Central memory CD8-positive, alpha-beta T cell (primary cell): ENCODE results near the gene PROX2.

Source experiments
- ATAC-seq: fragments of 150-1000 bp; cut with Tn5 transposase; replicated peaks from 2 replicates; pipeline ENCODE4 v1.10.0; 2022; ENCODE audit warnings: mild to moderate bottlenecking, moderate FRiP score, moderate number of reproducible peaks; ENCODE audit not compliant: poor library complexity, severe bottlenecking; ENCODE audit errors: extremely low read depth
- DNase-seq, 2 donors: peaks; one replicate each; pipeline ENCODE4 v3.0.0; 2021; ENCODE audit warnings: low spot score in 2 of 2
- H3K27ac Mint-ChIP-seq: one replicate; pipeline ENCODE4 v1.8.0; 2022; ENCODE audit warnings: low read depth, mild to moderate bottlenecking, moderate library complexity, mixed read lengths
- H3K27me3 Mint-ChIP-seq: one replicate; pipeline ENCODE4 v1.8.0; 2022; ENCODE audit warnings: mixed read lengths
- H3K36me3 Mint-ChIP-seq: one replicate; pipeline ENCODE4 v1.8.0; 2022; ENCODE audit warnings: mild to moderate bottlenecking, moderate library complexity, mixed read lengths; ENCODE audit not compliant: insufficient read depth
- H3K4me1 Mint-ChIP-seq: one replicate; pipeline ENCODE4 v1.8.0; 2022; ENCODE audit warnings: mixed read lengths
- H3K4me3 Mint-ChIP-seq: one replicate; pipeline ENCODE4 v1.8.0; 2022; ENCODE audit warnings: mild to moderate bottlenecking, moderate library complexity, mixed read lengths
- H3K9me3 Mint-ChIP-seq: one replicate; pipeline ENCODE4 v1.8.0; 2022; ENCODE audit warnings: mixed read lengths

PROX2 gene, protein sequence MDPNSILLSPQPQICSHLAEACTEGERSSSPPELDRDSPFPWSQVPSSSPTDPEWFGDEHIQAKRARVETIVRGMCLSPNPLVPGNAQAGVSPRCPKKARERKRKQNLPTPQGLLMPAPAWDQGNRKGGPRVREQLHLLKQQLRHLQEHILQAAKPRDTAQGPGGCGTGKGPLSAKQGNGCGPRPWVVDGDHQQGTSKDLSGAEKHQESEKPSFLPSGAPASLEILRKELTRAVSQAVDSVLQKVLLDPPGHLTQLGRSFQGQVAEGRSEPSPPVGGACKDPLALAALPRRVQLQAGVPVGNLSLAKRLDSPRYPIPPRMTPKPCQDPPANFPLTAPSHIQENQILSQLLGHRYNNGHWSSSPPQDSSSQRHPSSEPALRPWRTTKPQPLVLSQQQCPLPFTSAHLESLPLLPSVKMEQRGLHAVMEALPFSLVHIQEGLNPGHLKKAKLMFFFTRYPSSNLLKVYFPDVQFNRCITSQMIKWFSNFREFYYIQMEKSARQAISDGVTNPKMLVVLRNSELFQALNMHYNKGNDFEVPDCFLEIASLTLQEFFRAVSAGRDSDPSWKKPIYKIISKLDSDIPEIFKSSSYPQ

GRCh38 chr14:74875941-74876913 lies at the start of gene PROX2:
PROX2 (minus strand) TSS chr14:74876145; CDS start chr14:74863834, 12,311 bp downstream.
- peaks cover 2% of the 10 kb centered on the region for H3K36me3 Mint-ChIP-seq
- peak within 1 kb of the TSS; percentile 62 for H3K27ac Mint-ChIP-seq
- ATAC-seq (peak; percentile 32), DNase-seq (no peak)
- H3K27me3 Mint-ChIP-seq, result no peaks in the 10 kb centered on the region
- peaks cover 27% of the 10 kb centered on the region for H3K4me1 Mint-ChIP-seq
- H3K9me3 Mint-ChIP-seq, result no peaks in the 10 kb centered on the region
- H3K4me3 Mint-ChIP-seq, result peak within 1 kb of the TSS; percentile 29

- no peak for DNase-seq
- Mint-ChIP-seq H3K36me3 (no peaks in the 10 kb centered on the region), H3K27me3 (peaks cover 44% of the 10 kb centered on the region), H3K4me3 (no peak overlapping the region), H3K4me1 (no peaks in the 10 kb centered on the region), H3K9me3 (no peaks in the 10 kb centered on the region), H3K27ac (no peak overlapping the region)
- ATAC-seq, result no peak
These were observed 48.1 kb upstream of the PROX2 start for GRCh38 chr14:74924061-74924460.

DNA sequence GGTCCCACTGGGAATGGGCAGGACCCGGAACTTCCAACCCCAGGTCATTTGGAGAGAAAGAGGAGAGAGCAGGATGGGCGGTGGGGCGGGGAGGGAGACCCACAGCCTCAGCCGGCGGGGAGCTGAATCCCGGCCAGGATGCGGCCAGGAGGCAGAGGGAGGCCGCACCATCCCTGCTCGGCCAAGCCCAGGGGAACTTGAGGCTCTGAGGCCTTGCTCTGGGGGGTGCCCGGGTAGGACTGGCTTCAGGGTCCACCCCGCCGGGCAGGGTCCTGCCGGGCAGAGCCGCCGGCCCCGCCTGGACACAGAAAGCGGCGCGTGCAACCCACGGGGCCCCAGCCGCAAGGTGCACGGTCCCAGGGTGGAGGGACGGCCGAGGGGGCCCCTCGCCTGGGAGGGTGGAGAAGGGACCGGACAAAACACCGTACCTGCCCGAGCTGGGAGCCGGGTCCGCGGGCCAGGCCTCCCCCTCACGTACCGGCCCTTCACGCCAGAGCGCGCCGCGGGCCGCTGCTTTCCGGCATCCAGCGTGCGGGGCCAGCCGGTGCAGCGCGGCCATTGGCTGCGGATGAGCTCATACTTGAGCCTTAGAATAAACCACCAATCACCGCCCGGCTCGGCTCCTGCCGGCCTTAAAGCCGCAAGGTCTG lies 46.9 kb upstream of the PROX2 start, which contains the start of gene RPS6KL1:
Gene RPS6KL1, minus strand, starts transcription at position 509 of the 650 bp plus-strand sequence. CDS start 1,719 bp downstream, outside the sequence.
- ATAC-seq (peak; percentile 75), DNase-seq (no peak)
- peaks cover 44% of the 10 kb centered on the region for H3K27me3 Mint-ChIP-seq
- H3K9me3 Mint-ChIP-seq, result no peaks in the 10 kb centered on the region
- no peak within 1 kb of the TSS for H3K27ac Mint-ChIP-seq
- peak within 1 kb of the TSS; percentile 61 for H3K4me3 Mint-ChIP-seq
- no peaks in the 10 kb centered on the region for H3K36me3 Mint-ChIP-seq
- no peaks in the 10 kb centered on the region for H3K4me1 Mint-ChIP-seq

DNA sequence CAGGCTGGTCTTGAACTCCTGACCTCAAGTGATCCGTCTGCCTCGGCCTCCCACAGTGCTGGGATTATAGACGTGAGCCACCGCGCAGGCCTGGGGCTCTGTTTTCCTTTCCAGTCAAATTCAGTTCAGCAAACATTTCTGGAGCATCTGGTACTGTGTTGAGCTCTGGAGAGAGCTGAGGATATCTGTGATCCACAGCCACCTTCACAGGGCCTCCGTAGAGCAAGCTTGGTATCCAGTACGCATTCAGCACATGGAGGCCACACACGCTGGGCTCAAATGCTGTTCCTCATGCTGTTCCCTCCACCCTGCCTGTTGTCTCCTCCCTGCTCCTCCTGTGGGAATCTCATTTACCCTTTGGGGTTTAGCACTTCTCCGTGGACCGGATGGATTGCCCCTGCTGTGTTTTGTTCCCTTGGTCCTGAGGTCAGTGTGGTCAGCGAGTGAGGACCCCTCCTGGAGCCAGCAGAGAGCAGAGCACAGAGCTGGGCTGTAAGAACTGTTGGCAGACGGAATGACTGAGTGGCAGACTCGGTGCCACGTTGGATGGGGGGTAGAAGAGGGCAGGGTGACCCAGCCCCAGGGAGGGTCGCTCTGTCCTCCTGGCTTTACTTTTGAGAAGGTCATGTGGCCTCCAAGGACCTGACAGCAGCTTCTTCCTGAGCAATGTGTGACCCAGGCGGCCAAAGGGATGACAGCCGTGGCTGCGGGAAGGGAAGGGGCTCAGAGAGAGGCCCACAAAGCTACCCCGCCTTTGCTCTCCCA lies 46.2 kb upstream of the PROX2 start:
- no peaks in the 10 kb centered on the region for H3K9me3 Mint-ChIP-seq
- peak overlapping the region; percentile 61 for H3K4me3 Mint-ChIP-seq
- peaks cover 48% of the 10 kb centered on the region for H3K27me3 Mint-ChIP-seq
- ATAC-seq (no peak), DNase-seq (no peak)
- H3K36me3 Mint-ChIP-seq, result no peaks in the 10 kb centered on the region
- H3K27ac Mint-ChIP-seq, result no peak overlapping the region
- no peaks in the 10 kb centered on the region for H3K4me1 Mint-ChIP-seq

DNA sequence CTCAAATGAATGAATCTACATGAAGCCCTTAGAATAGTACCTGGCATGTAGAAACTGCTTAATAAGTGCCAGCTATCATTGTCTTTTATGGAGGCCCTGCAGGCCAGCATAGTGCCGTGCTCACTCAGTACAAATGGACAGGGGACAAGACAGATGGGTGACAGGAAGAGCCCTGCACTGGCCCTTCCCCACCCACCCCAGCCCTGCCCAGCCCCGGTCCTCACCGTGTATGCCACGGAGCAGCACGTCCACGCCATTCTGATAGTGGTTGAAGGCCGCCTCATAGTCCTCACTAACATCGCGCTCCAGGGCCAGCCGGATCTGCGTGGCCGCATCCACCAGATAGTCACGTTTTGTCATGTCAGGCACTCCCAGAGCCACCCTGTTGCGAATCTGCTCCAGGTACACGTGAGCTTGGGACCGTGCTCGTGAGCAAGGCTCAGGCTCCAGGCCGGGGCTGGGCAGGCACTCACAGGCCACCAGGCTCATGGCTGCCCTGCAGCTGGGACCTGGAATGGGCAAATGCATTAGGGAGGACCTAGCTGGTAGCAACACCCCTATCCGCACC lies 45.2 kb upstream of the PROX2 start:
- no peaks in the 10 kb centered on the region for H3K4me1 Mint-ChIP-seq
- no peaks in the 10 kb centered on the region for H3K36me3 Mint-ChIP-seq
- H3K9me3 Mint-ChIP-seq, result no peaks in the 10 kb centered on the region
- DNase-seq, result no peak
- H3K27ac Mint-ChIP-seq, result no peak overlapping the region
- ATAC-seq, result no peak
- no peak overlapping the region for H3K4me3 Mint-ChIP-seq
- H3K27me3 Mint-ChIP-seq, result peaks cover 45% of the 10 kb centered on the region

DNA sequence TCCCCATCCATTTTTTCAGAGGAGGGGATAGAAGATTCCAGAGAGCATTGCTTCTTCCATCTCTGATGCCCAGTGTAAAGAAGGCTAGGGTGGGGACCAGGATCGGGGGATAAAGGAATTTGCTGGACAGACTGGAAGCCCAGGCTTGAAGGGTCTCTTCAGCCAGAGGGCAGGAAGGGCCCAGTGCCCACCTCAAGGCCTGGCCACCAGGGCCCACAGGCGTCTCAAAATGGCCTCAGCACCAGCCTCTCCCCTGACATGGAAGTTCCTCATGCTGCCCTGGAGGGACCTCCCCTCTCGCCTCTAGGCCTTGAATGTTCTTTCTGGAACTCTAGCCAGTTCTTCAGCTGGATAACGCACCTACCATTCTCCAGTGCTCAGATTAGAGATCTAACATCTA lies 44.3 kb upstream of the PROX2 start:
- Mint-ChIP-seq H3K36me3 (no peaks in the 10 kb centered on the region), H3K4me1 (no peaks in the 10 kb centered on the region), H3K27me3 (peaks cover 43% of the 10 kb centered on the region), H3K27ac (no peak overlapping the region), H3K9me3 (no peaks in the 10 kb centered on the region), H3K4me3 (no peak overlapping the region)
- ATAC-seq, result no peak
- no peak for DNase-seq

- Mint-ChIP-seq H3K27me3 (peaks cover 36% of the 10 kb centered on the region), H3K27ac (no peak overlapping the region), H3K4me3 (no peak overlapping the region), H3K4me1 (no peaks in the 10 kb centered on the region), H3K36me3 (no peaks in the 10 kb centered on the region), H3K9me3 (no peaks in the 10 kb centered on the region)
- DNase-seq (no peak), ATAC-seq (no peak)
These were observed 43.6 kb upstream of the PROX2 start for GRCh38 chr14:74919421-74920165.

DNA sequence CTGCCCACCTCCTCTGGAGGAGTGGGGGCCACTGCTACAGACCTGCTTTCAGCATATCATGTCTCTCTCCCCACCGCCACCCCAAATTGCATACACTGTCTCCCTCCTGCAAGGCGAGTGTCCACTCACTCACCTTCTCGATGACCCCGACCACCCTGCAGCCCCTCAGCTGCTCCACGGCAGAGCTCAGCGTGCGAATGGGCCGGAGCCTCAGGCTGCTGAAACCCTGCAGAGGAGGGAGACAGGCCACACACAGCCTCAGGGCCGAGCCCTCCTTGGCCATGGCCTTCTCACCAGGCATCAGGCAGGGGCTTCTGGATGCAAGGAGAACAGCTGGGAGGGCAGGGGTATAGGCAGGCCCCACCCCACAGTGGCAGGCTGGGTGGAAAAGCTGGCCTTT lies 42.4 kb upstream of the PROX2 start:
- Mint-ChIP-seq H3K27ac (no peak overlapping the region), H3K9me3 (no peaks in the 10 kb centered on the region), H3K36me3 (no peaks in the 10 kb centered on the region), H3K4me3 (no peak overlapping the region), H3K4me1 (no peaks in the 10 kb centered on the region), H3K27me3 (peaks cover 25% of the 10 kb centered on the region)
- DNase-seq (no peak), ATAC-seq (no peak)

DNA sequence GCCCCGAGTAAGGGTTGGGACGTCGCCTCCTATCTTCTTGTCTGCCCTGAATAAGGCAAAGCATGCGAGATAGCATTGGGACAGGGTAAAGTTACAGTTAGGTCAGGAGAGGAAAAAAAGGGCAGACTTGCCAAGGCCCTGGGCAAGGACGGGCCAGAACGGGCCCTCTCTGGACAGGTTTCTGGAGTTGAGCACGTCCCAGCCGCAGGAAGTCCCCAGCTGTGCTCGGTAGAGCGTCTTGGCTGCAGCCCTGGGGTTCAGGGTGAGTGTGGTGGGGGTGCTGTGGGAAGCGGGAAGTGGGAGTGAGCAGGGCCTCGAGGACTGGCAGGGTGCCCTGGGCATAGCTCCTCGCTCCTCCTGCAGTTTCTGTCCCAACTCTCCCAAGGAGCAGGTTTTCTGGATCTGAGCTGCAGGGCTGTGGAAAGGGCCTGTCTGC lies 41.7 kb upstream of the PROX2 start:
- Mint-ChIP-seq H3K27me3 (peaks cover 24% of the 10 kb centered on the region), H3K36me3 (no peaks in the 10 kb centered on the region), H3K4me3 (no peak overlapping the region), H3K27ac (no peak overlapping the region), H3K4me1 (no peaks in the 10 kb centered on the region), H3K9me3 (no peaks in the 10 kb centered on the region)
- DNase-seq, result no peak
- ATAC-seq, result no peak

DNA sequence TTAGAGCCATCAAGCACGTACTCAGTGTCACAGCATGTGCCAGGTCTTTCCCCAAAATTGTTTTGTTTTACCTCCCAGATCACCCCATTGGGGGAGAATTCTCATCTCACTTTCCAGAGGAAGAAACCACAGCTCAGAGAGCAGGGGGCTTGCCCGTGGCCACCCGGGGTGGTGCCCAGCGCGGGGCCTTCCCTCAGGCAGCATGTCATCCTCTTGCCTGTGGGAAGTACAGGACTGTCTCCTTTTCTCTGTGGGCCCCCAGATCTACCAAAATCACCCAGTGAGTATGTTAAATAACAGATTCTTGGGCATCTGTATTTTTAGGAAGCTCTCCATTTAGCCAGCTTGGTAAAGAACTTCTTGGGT lies 41.2 kb upstream of the PROX2 start:
- Mint-ChIP-seq H3K27me3 (peaks cover 19% of the 10 kb centered on the region), H3K27ac (no peak overlapping the region), H3K4me3 (no peak overlapping the region), H3K4me1 (no peaks in the 10 kb centered on the region), H3K9me3 (no peaks in the 10 kb centered on the region), H3K36me3 (no peaks in the 10 kb centered on the region)
- no peak for ATAC-seq
- no peak for DNase-seq

DNA sequence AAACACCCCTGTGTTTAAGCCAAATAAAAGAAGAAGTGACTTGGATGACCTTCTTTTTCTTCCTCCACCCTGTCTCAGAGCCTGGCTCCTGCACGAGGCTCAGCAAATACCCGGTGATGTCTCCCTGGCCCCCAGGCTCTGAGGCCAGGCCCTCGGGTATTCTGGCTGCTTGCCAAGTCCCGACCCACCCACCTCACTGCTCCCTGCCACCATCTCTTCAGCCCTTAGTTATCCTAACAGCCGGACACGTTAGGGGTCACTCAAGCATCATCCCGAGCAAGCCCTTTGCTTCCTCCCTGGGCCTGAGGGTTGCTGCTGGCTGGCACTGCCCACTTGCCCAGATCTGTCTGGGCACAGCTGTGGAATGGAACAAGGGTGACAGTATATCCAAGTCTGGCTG lies 39.9 kb upstream of the PROX2 start:
- no peak for ATAC-seq
- DNase-seq, result no peak
- no peak overlapping the region for H3K4me3 Mint-ChIP-seq
- H3K4me1 Mint-ChIP-seq, result no peaks in the 10 kb centered on the region
- no peak overlapping the region for H3K27ac Mint-ChIP-seq
- no peaks in the 10 kb centered on the region for H3K9me3 Mint-ChIP-seq
- H3K36me3 Mint-ChIP-seq, result peaks cover 2% of the 10 kb centered on the region
- peaks cover 15% of the 10 kb centered on the region for H3K27me3 Mint-ChIP-seq
